ENCODE measurements around the gene MYDGF. TPM values are rescaled to one million over a fixed set of nuclear protein-coding genes. Genes with fewer than 3 reads are reported as not detected.

MYDGF gene
- total RNA-seq, 2 experiments from 2014 or later, result 73.3 to 77.3 TPM

DNA sequence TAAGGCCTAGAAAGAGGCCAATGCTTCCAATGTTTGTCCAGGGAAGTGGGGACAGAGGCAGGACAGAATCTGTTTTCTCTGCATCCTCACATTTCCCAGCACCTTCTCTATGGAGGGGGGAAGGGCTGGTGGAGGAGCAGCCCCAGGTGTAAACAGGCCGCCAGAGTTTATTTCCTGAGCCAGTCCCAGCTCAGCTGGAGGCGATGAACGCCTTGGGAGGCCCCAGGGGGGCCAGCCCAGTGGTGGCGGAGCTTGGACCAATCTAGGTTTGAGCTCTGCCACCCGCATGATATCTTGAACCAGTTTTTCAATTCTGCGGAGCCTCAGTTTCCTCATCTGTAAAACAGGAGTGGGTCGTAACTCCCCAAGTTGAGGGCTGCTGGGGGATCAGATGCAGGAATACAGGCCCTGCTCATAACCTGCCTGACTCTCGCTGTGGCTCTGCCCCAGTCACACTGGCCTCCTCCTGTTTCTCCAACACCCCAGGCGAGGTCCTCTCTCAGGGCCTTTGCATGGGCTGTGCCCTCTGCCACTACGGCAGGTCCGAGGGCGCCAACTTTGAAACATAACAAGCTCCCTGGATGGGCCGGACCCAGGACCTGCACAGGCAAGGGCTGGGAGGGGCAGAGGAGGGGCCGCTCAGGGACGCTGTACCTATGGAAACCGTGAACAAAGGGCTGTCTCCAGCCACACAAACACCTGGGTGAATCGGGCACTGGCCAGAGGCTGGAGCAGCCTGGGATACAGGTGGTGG lies 29.7 kb downstream of the MYDGF start:
- no TSS peak for BruUV-seq (replicated peaks)
- Histone ChIP-seq H3K79me2 (ENCODE audit: insufficient read depth, low read depth, low read length) (peaks cover 17% of the 10 kb centered on the region; the same call in 1 of the 2 replicates), H3K4me3 (ENCODE audit: low read depth, low read length, poor library complexity, severe bottlenecking) (peak overlapping the region; percentile 94), H3K4me2 (ENCODE audit: low read length) (peak overlapping the region; percentile 99), H3K27ac (ENCODE audit: low read depth, low read length, poor library complexity, severe bottlenecking) (peak overlapping the region; percentile 42), H3K36me3 (ENCODE audit: insufficient read depth, low read length) (no peaks in the 10 kb centered on the region), H3K9me2 (ENCODE audit: insufficient read depth, low read length) (no peaks in the 10 kb centered on the region), H2AFZ (ENCODE audit: low read length) (no peak overlapping the region), H4K20me1 (ENCODE audit: insufficient read depth, low read length) (no peaks in the 10 kb centered on the region), H3K4me1 (ENCODE audit: insufficient read depth, low read length, poor library complexity, severe bottlenecking) (peaks cover 33% of the 10 kb centered on the region), H3K9me3 (ENCODE audit: low read length) (no peaks in the 10 kb centered on the region)
- ChIA-PET POLR2A (interaction anchor here (1.0 kb wide), 1 partner anchor 13 kb away, joined by 3 read pairs; no protein-coding TSS in a partner anchor), CTCF (ENCODE audit: unreplicated experiment) (no interaction called here)
- DNase-seq (ENCODE audit: low spot score), result no peak
- intact Hi-C loops (cut with micrococcal nuclease; ENCODE audit: unreplicated experiment), result no loop called here
- TF ChIP-seq EZH2phosphoT487 (IDR thresholded peaks at IDR 0.05; ENCODE audit: borderline replicate concordance, low read depth, low read length), result no peak
- TF ChIP-seq, protein P1, sequence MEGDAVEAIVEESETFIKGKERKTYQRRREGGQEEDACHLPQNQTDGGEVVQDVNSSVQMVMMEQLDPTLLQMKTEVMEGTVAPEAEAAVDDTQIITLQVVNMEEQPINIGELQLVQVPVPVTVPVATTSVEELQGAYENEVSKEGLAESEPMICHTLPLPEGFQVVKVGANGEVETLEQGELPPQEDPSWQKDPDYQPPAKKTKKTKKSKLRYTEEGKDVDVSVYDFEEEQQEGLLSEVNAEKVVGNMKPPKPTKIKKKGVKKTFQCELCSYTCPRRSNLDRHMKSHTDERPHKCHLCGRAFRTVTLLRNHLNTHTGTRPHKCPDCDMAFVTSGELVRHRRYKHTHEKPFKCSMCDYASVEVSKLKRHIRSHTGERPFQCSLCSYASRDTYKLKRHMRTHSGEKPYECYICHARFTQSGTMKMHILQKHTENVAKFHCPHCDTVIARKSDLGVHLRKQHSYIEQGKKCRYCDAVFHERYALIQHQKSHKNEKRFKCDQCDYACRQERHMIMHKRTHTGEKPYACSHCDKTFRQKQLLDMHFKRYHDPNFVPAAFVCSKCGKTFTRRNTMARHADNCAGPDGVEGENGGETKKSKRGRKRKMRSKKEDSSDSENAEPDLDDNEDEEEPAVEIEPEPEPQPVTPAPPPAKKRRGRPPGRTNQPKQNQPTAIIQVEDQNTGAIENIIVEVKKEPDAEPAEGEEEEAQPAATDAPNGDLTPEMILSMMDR (conservative IDR thresholded peaks at IDR 0.05; ENCODE audit: low read length), result no peak

GRCh38 chr19:4639531-4640246 lies 30.5 kb downstream of the MYDGF start:
- Histone ChIP-seq H3K9me2 (ENCODE audit: insufficient read depth, low read length) (no peaks in the 10 kb centered on the region), H3K4me2 (ENCODE audit: low read length) (peak overlapping the region; percentile 99), H3K79me2 (ENCODE audit: insufficient read depth, low read depth, low read length) (peaks cover 17% of the 10 kb centered on the region; the same call in 1 of the 2 replicates), H3K9me3 (ENCODE audit: low read length) (no peaks in the 10 kb centered on the region), H3K4me1 (ENCODE audit: insufficient read depth, low read length, poor library complexity, severe bottlenecking) (peaks cover 33% of the 10 kb centered on the region), H3K36me3 (ENCODE audit: insufficient read depth, low read length) (no peaks in the 10 kb centered on the region), H3K4me3 (ENCODE audit: low read depth, low read length, poor library complexity, severe bottlenecking) (peak overlapping the region; percentile 94), H4K20me1 (ENCODE audit: insufficient read depth, low read length) (no peaks in the 10 kb centered on the region), H3K27ac (ENCODE audit: low read depth, low read length, poor library complexity, severe bottlenecking) (peak overlapping the region; percentile 42), H2AFZ (ENCODE audit: low read length) (peak overlapping the region; percentile 49; the same call in 1 of the 2 replicates)
- ChIA-PET CTCF (ENCODE audit: unreplicated experiment) (no interaction called here), POLR2A (no interaction called here)
- DNase-seq (ENCODE audit: low spot score), result no peak
- intact Hi-C loops (cut with micrococcal nuclease; ENCODE audit: unreplicated experiment), result loop anchor here (2.0 kb wide), 1 partner anchor 85 kb away; no protein-coding TSS in a partner anchor
- TF ChIP-seq, protein P1 (conservative IDR thresholded peaks at IDR 0.05; ENCODE audit: low read length), result no peak
- TSS peak; percentile 66 for BruUV-seq (replicated peaks)
